Loucy (cell line): ENCODE measurements around the gene ZNF407.

Source experiments
- EZH2phosphoT487 ChIP-seq: fragments of 200-600 bp; IDR thresholded peaks from 2 replicates; pipeline ENCODE4 v1.6.1; 2018; ENCODE audit warnings: antibody characterized with exemption, mild to moderate bottlenecking, moderate library complexity, borderline replicate concordance
- TF ChIP-seq, protein P1 (sequence below): fragments of 200-600 bp; sonication (generic); conservative IDR thresholded peaks from 2 replicates; pipeline ENCODE4 v1.5.1; 2014; ENCODE audit warnings: mild to moderate bottlenecking, antibody characterized with exemption, low read length

DNA sequence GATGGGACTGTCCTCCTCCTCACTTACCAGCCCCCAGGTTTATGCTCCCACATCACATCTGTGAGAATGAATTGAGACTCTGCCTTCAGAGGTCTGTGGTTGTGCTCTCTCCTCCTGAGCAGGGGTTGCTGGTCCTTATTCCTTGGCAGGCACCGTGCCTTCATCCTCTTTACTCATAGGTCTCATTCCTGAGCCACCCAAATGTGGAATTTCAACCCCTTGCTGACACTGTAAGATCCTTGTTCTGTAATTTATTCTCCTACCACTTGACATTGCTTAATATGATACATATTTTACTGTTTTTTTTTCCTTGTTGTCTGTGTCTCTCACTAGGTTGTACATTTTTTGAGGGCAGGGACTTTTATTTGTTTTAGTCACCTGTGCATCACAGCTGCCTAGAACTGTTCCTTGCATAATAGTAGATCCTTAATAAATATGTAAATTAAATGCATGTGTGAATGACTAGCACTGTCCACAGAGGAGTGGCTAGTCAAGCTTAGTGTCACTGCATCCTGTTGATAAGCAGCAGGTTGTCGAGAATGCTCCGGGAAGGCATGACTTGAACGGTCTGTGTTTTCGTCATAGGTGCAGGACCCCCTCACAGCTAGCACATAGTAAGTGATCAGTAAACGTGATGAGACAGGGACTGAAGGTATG, 180.6 kb downstream of the ZNF407 start:
- TF ChIP-seq, protein P1, sequence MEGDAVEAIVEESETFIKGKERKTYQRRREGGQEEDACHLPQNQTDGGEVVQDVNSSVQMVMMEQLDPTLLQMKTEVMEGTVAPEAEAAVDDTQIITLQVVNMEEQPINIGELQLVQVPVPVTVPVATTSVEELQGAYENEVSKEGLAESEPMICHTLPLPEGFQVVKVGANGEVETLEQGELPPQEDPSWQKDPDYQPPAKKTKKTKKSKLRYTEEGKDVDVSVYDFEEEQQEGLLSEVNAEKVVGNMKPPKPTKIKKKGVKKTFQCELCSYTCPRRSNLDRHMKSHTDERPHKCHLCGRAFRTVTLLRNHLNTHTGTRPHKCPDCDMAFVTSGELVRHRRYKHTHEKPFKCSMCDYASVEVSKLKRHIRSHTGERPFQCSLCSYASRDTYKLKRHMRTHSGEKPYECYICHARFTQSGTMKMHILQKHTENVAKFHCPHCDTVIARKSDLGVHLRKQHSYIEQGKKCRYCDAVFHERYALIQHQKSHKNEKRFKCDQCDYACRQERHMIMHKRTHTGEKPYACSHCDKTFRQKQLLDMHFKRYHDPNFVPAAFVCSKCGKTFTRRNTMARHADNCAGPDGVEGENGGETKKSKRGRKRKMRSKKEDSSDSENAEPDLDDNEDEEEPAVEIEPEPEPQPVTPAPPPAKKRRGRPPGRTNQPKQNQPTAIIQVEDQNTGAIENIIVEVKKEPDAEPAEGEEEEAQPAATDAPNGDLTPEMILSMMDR, result no peak
- TF ChIP-seq EZH2phosphoT487, result no peak
